ENCODE results near the gene DRICH1.
"Not testable (repeated sequence)": the region's sequence is repeated elsewhere in the genome, so short reads cannot be mapped to it uniquely, and the experiment has no call there.

Gene DRICH1

GRCh38 chr22:23566705-23567475 lies 65.2 kb downstream of the DRICH1 start:
- no peak for DNase-seq (ENCODE audit: low spot score)

GRCh38 chr22:23565915-23566704 lies 66.0 kb downstream of the DRICH1 start:
- no peak for DNase-seq (ENCODE audit: low spot score)

- no peak for DNase-seq (ENCODE audit: low spot score)
Observed at GRCh38 chr22:23565305-23565914, 66.7 kb downstream of the DRICH1 start.

- DNase-seq (ENCODE audit: low spot score), result no peak
Observed at GRCh38 chr22:23564276-23564675, 67.8 kb downstream of the DRICH1 start.

GRCh38 chr22:23563111-23563510 lies 69.0 kb downstream of the DRICH1 start:
- no peak for DNase-seq (ENCODE audit: low spot score)

- no peak for DNase-seq (ENCODE audit: low spot score)
Observed at GRCh38 chr22:23562186-23562585, 69.9 kb downstream of the DRICH1 start.

- not testable (repeated sequence) for DNase-seq (ENCODE audit: low spot score)
Observed at GRCh38 chr22:23561025-23561510, 71.1 kb downstream of the DRICH1 start.

- not testable (repeated sequence) for DNase-seq (ENCODE audit: low spot score)
Observed at GRCh38 chr22:23560215-23560614, 71.9 kb downstream of the DRICH1 start.
